Esophagus squamous epithelium (tissue), 5 donors: ENCODE measurements around the gene DPH6. TPM values are rescaled to one million over a fixed set of nuclear protein-coding genes. Genes with fewer than 3 reads are reported as not detected.

ENCODE experiments used
- DNase-seq: peaks from one replicate; lab custom pipeline; 2025; lab: John Stamatoyannopoulos, UW
- H3K27ac ChIP-seq, 4 donors: fragments of 200-600 bp; sonication (generic); one replicate each; pipeline ENCODE4 v1.5.1; 2016 to 2019; ENCODE audit warnings: mild to moderate bottlenecking in 1 of 4
- H3K27me3 ChIP-seq, 4 donors: fragments of 200-600 bp; sonication (generic); 1 replicate in 3 of 4; 2 replicates in 1 of 4; pipeline versions ENCODE4 v1.5.1 to v1.6.0; 2017 to 2021; ENCODE audit warnings: antibody characterized with exemption in 1 of 4
- H3K36me3 ChIP-seq, 3 donors: fragments of 200-600 bp; sonication (generic); one replicate each; pipeline ENCODE4 v1.5.1; 2016 to 2019
- H3K4me1 ChIP-seq, 3 donors: fragments of 200-600 bp; sonication (generic); one replicate each; pipeline ENCODE4 v1.5.1; 2017 to 2019
- H3K4me3 ChIP-seq, 4 donors: fragments of 200-600 bp; sonication (generic); 1 replicate in 3 of 4; 2 replicates in 1 of 4; pipeline ENCODE4 v1.5.1; 2016 to 2019; ENCODE audit warnings: mild to moderate bottlenecking in 2 of 4, moderate library complexity in 1 of 4
- H3K9me3 ChIP-seq, 3 donors: fragments of 200-600 bp; sonication (generic); one replicate each; pipeline ENCODE4 v1.5.1; 2016 to 2019
- CTCF ChIP-seq, 6 experiments: fragments of 450-650 bp in 4 of 6; fragments of 200-600 bp in 2 of 6; sonication (generic) in 2 of 6; IDR thresholded peaks; one replicate each; pipeline ENCODE4 v1.5.1; 2016 to 2019; ENCODE audit warnings: antibody characterized with exemption in 6 of 6, mild to moderate bottlenecking in 4 of 6, moderate library complexity in 4 of 6
- POLR2A ChIP-seq, 4 donors: fragments of 450-650 bp; IDR thresholded peaks; one replicate each; pipeline ENCODE4 v1.6.1; 2017; ENCODE audit warnings: antibody characterized with exemption in 4 of 4, mild to moderate bottlenecking in 4 of 4, moderate library complexity in 3 of 4
- WGBS, 2 donors: methylation state at CpG; one replicate each; pipeline ENCODE4 v1.1.5; 2018; 5-methylcytosine and 5-hydroxymethylcytosine counted together
- intact Hi-C: fragments of 100-400 bp; cut with DNase I; formaldehyde crosslinking; loops from one replicate; pipeline ENCODE4 v1.15.0; 2022
- total RNA-seq, 4 donors: library from RNA; depleted of rRNA; stranded (reverse); fragments of >200 nt; gene quantifications; one replicate each; pipeline ENCODE4 v1.1.0, GENCODE V29; 2016
- donor health status: DM: yes; HTN: yes; CAD: no.

Gene DPH6
- total RNA-seq, 4 donors from 2014 or later: 8.8 to 21.4 (median 11.2) TPM

- Histone ChIP-seq H3K27me3 (no peaks in the 10 kb centered on the region), H3K4me1 (peaks cover 0 to 29% (median 0%) of the 10 kb centered on the region in 3 donors), H3K27ac (no peak overlapping the region), H3K4me3 (no peak overlapping the region), H3K9me3 (no peaks in the 10 kb centered on the region), H3K36me3 (no peaks in the 10 kb centered on the region)
- intact Hi-C loops: no loop called here
- no peak for DNase-seq
- TF ChIP-seq CTCF (IDR thresholded peaks at IDR 0.05) (no peak), POLR2A (IDR thresholded peaks at IDR 0.05) (no peak)
- WGBS, 2 donors: 68 to 74% methylated on average over 1 of the region's 1 CpG
Observed at GRCh38 chr15:35505141-35505540, 40.8 kb downstream of the DPH6 start.

- H3K4me3 ChIP-seq: no peak overlapping the region
- no peak overlapping the region for H3K27ac ChIP-seq
- DNase-seq: no peak
- no peak for TF ChIP-seq POLR2A (IDR thresholded peaks at IDR 0.05)
- TF ChIP-seq CTCF (IDR thresholded peaks at IDR 0.05): no peak
- H3K36me3 ChIP-seq: no peaks in the 10 kb centered on the region
- intact Hi-C loops: no loop called here
- 40 to 48% methylated on average over 4 of the region's 4 CpGs for WGBS, 2 donors
- no peaks in the 10 kb centered on the region for H3K9me3 ChIP-seq
- H3K4me1 ChIP-seq: peaks cover 0 to 8% (median 0%) of the 10 kb centered on the region in 3 donors
- H3K27me3 ChIP-seq: no peaks in the 10 kb centered on the region
Observed at GRCh38 chr15:35499723-35500122, 46.2 kb downstream of the DPH6 start.

- Histone ChIP-seq H3K36me3 (no peaks in the 10 kb centered on the region), H3K27ac (no peak overlapping the region)
Observed at GRCh38 chr15:35496585-35496984, 49.4 kb downstream of the DPH6 start.

GRCh38 chr15:35495080-35495479 lies 50.9 kb downstream of the DPH6 start:
- DNase-seq: no peak
- WGBS, 2 donors: 81 to 85% methylated on average over 3 of the region's 3 CpGs
- no peak overlapping the region for H3K4me3 ChIP-seq

More at GRCh38 chr15:35496585-35496984, 49.4 kb downstream of the DPH6 start:
- DNase-seq: no peak
- Histone ChIP-seq H3K4me3 (no peak overlapping the region), H3K9me3 (no peaks in the 10 kb centered on the region), H3K27me3 (no peaks in the 10 kb centered on the region), H3K4me1 (peaks cover 0 to 19% (median 0%) of the 10 kb centered on the region in 3 donors)
- TF ChIP-seq POLR2A (IDR thresholded peaks at IDR 0.05): no peak
- TF ChIP-seq CTCF (IDR thresholded peaks at IDR 0.05): no peak
- intact Hi-C loops: no loop called here

GRCh38 chr15:35491999-35492398 lies 54.0 kb downstream of the DPH6 start:
- Histone ChIP-seq H3K4me3 (no peak overlapping the region), H3K27me3 (no peaks in the 10 kb centered on the region), H3K36me3 (peaks cover 0 to 8% (median 0%) of the 10 kb centered on the region in 3 donors), H3K9me3 (peaks cover 0 to 9% (median 7%) of the 10 kb centered on the region in 3 donors), H3K27ac (peak overlapping the region in 2 of 4 donors; percentile 9 to 22), H3K4me1 (peaks cover 0 to 12% (median 0%) of the 10 kb centered on the region in 3 donors)
- DNase-seq: no peak
- TF ChIP-seq POLR2A (IDR thresholded peaks at IDR 0.05) (no peak), CTCF (IDR thresholded peaks at IDR 0.05) (no peak)
- 28 to 47% methylated on average over 3 of the region's 3 CpGs for WGBS, 2 donors
- intact Hi-C loops: no loop called here

More at GRCh38 chr15:35495080-35495479, 50.9 kb downstream of the DPH6 start:
- Histone ChIP-seq H3K4me1 (peaks cover 0 to 19% (median 0%) of the 10 kb centered on the region in 3 donors), H3K9me3 (no peaks in the 10 kb centered on the region), H3K27ac (no peak overlapping the region), H3K27me3 (no peaks in the 10 kb centered on the region), H3K36me3 (no peaks in the 10 kb centered on the region)
- intact Hi-C loops: no loop called here
- TF ChIP-seq POLR2A (IDR thresholded peaks at IDR 0.05): no peak

- TF ChIP-seq CTCF (IDR thresholded peaks at IDR 0.05): no peak
- no peak for TF ChIP-seq POLR2A (IDR thresholded peaks at IDR 0.05)
- peaks cover 0 to 16% (median 0%) of the 10 kb centered on the region in 3 donors for H3K36me3 ChIP-seq
- peaks cover 0 to 12% (median 0%) of the 10 kb centered on the region in 3 donors for H3K4me1 ChIP-seq
- H3K4me3 ChIP-seq: no peak overlapping the region
- 74 to 94% methylated on average over 3 of the region's 3 CpGs for WGBS, 2 donors
- DNase-seq: no peak
- peaks cover 0 to 17% (median 13%) of the 10 kb centered on the region in 3 donors for H3K9me3 ChIP-seq
- H3K27ac ChIP-seq: no peak overlapping the region
- no peaks in the 10 kb centered on the region for H3K27me3 ChIP-seq
- intact Hi-C loops: no loop called here
Observed at GRCh38 chr15:35491173-35491572, 54.8 kb downstream of the DPH6 start.
